Activated T-helper 2 cell treated with anti-CD3 and anti-CD28 coated beads, Interferon-gamma antibody, Interleukin-2, Interleukin-4, amounts not matched to agents 10 μg/mL and 5 μg/mL and 100 μg/mL, durations not matched to agents 14 hours and 24 hours and 36 hours (primary cell): Measurements from ENCODE around the gene SPHKAP. TPM values are rescaled to one million over a fixed set of nuclear protein-coding genes. Genes with fewer than 3 reads are reported as not detected.
"Not testable (repeated sequence)": the region's sequence is repeated elsewhere in the genome, so short reads cannot be mapped to it uniquely, and the experiment has no call there.

Experiments
- DNase-seq: peaks from one replicate; pipeline ENCODE4 v3.0.0; 2021; ENCODE audit warnings: low spot score
- H3K27ac Mint-ChIP-seq: one replicate; pipeline ENCODE4 v1.8.0; 2021; ENCODE audit warnings: mixed read lengths
- H3K27me3 Mint-ChIP-seq: one replicate; pipeline ENCODE4 v1.8.0; 2021; ENCODE audit warnings: low read depth, mixed read lengths
- H3K36me3 Mint-ChIP-seq: one replicate; pipeline ENCODE4 v1.8.0; 2021; ENCODE audit warnings: low read depth, mixed read lengths
- H3K4me1 Mint-ChIP-seq: one replicate; pipeline ENCODE4 v1.8.0; 2021; ENCODE audit warnings: low read depth, mixed read lengths
- H3K4me3 Mint-ChIP-seq: one replicate; pipeline ENCODE4 v1.8.0; 2021; ENCODE audit warnings: low read depth, mild to moderate bottlenecking, moderate library complexity, mixed read lengths
- H3K9me3 Mint-ChIP-seq: one replicate; pipeline ENCODE4 v1.8.0; 2021; ENCODE audit warnings: mixed read lengths
- intact Hi-C: fragments of 100-400 bp; cut with micrococcal nuclease; formaldehyde crosslinking; loops from one replicate; pipeline ENCODE4 v1.15.1; 2023
- total RNA-seq: library from RNA; stranded (reverse); gene quantifications from 2 replicates; pipeline ENCODE4 v1.2.3, GENCODE V29; 2022

The SPHKAP gene
- total RNA-seq, 1 donor from 2014 or later = not detected

DNA sequence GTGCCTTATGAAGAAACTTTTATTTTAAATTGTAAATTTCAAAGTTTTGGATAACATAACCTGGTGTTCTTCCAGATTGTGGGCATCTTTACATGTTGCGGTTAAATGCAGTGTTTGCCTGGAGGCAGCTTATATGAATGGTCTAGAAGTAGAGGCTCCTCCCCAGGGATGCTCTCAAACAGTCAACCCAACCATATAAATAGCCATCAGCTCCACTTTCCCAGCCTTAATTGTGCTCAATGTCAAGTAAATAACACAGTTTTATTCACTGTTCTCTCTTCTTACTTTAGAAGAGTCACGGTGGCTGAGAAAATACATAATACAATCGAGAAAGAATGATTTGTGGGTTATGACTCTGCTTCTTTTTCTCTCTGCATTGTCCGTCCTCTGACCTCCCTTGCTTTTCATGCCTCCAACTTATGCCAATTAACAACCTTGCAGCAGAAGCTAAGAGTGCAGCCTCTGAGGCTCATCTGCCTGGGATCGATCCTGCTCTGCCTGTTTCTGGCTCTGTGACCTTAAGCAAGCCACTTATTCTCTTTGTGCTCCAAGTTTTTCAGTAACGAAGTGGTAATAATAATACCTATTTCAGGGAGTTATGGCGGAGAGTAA is 209.8 kb downstream of the SPHKAP start:
- H3K9me3 Mint-ChIP-seq = no peaks in the 10 kb centered on the region
- H3K4me3 Mint-ChIP-seq = no peak overlapping the region
- H3K27ac Mint-ChIP-seq = no peak overlapping the region
- intact Hi-C loops = no loop called here
- no peaks in the 10 kb centered on the region for H3K36me3 Mint-ChIP-seq
- H3K27me3 Mint-ChIP-seq = no peaks in the 10 kb centered on the region
- DNase-seq = no peak
- H3K4me1 Mint-ChIP-seq = no peaks in the 10 kb centered on the region

DNA sequence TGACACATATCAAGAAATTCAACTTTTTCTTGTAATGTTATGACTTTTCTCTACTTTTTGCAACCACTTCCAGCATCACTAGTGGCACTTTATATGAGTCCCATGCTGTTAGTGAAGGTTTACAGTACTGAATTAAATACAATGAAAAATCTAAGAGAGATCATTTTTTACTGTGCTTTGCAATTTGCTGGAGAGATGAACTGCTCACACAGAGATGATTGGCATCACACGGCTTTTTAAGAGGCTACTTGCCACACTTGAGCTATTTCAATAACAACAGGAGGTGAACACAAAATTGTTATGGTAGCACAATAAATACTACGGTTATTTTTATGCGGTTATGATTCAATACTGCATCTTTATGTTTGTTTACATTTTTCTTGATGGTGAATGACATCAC is 221.2 kb downstream of the SPHKAP start:
- peaks cover 3% of the 10 kb centered on the region for H3K9me3 Mint-ChIP-seq
- DNase-seq = no peak
- intact Hi-C loops = no loop called here
- H3K4me3 Mint-ChIP-seq = no peak overlapping the region
- H3K4me1 Mint-ChIP-seq = no peaks in the 10 kb centered on the region
- no peak overlapping the region for H3K27ac Mint-ChIP-seq
- no peaks in the 10 kb centered on the region for H3K36me3 Mint-ChIP-seq
- H3K27me3 Mint-ChIP-seq = no peaks in the 10 kb centered on the region

DNA sequence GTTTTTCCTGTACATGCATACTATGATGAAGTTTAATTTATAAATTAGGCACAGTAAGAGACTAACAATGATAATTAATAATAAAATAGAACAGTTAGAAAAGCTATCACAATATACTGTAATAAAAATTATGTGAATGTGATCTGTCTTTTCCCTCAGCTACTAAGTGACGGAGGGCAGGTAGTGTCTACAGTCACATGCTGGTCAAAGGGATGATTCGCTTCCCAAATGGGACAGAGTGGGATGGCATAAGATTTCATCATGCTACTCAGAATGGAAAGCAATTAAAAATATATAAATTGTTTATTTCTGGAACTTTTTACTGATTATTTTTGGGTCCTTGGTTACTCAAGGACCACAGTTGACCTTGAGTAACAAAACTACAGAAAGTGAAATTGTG is 238.5 kb downstream of the SPHKAP start:
- Mint-ChIP-seq H3K36me3 (no peaks in the 10 kb centered on the region), H3K27ac (no peak overlapping the region)
- intact Hi-C loops = no loop called here

DNA sequence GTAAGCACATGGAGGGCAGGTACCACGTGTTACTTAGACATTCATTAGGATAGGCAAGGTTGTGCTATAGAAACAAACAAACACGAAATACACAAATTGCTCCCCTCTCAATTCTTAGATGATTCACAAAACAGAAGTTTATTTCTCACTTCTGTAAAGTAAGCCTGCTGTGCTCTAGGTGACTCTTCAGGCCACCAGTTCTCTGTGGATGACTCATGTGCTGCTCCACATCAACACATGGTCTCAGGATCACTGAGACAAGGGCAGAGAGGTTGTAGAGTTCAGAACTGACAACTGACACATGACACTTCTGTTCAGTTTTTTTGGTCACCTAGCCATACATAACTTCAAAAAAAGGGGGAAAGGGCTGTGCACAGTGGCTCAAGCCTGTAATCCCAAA is 239.5 kb downstream of the SPHKAP start:
- H3K4me3 Mint-ChIP-seq = no peak overlapping the region
- DNase-seq = no peak
- H3K27ac Mint-ChIP-seq = no peak overlapping the region
- H3K9me3 Mint-ChIP-seq = no peaks in the 10 kb centered on the region
- H3K4me1 Mint-ChIP-seq = no peaks in the 10 kb centered on the region
- no peaks in the 10 kb centered on the region for H3K36me3 Mint-ChIP-seq
- intact Hi-C loops = no loop called here
- H3K27me3 Mint-ChIP-seq = no peaks in the 10 kb centered on the region

More for the DNA sequence above, 238.5 kb downstream of the SPHKAP start:
- Mint-ChIP-seq H3K27me3 (no peaks in the 10 kb centered on the region), H3K9me3 (no peaks in the 10 kb centered on the region), H3K4me3 (no peak overlapping the region), H3K4me1 (no peaks in the 10 kb centered on the region)
- no peak for DNase-seq

DNA sequence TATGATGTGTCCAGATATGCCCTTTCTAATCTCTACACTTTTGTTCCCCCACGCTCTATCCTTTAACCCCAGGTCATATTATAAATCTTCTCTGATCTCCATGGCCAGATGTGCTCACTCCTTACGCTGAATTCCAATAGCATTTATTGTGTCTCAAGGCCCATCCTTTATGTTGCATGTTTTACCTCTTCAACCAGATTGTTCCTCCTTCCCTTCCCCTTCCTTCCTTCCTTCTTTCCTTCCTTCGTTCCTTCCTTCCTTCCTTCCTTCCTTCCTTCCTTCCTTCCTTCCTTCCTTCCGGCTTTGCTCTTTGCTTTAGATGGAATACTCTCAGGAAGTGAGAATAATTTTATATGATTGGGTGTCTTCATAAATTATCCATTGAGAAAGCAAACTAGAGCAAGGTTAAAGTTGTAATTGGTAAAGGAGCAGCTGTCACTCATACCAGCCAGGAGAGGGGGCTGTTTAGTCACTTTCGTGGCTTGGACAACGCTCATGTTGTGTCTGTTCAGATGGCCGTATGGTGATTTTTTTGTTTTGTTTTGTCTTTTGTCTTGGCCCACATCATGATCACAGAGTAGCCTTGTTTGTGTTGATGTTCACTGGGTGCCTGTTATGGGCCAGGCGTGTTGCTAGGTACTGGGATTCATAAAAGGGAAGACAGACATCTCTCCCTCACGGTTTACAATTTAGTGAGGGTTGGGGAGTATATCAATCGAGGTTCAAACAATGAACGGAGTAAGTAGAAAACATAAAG is 242.0 kb downstream of the SPHKAP start:
- intact Hi-C loops = loop anchor here (5.0 kb wide), 1 partner anchor 1333 kb away; the partner anchor contains the start of gene PID1
- no peak overlapping the region for H3K27ac Mint-ChIP-seq
- H3K4me3 Mint-ChIP-seq = no peak overlapping the region
- no peaks in the 10 kb centered on the region for H3K4me1 Mint-ChIP-seq
- no peaks in the 10 kb centered on the region for H3K9me3 Mint-ChIP-seq
- no peaks in the 10 kb centered on the region for H3K27me3 Mint-ChIP-seq
- no peak for DNase-seq
- H3K36me3 Mint-ChIP-seq = no peaks in the 10 kb centered on the region

DNA sequence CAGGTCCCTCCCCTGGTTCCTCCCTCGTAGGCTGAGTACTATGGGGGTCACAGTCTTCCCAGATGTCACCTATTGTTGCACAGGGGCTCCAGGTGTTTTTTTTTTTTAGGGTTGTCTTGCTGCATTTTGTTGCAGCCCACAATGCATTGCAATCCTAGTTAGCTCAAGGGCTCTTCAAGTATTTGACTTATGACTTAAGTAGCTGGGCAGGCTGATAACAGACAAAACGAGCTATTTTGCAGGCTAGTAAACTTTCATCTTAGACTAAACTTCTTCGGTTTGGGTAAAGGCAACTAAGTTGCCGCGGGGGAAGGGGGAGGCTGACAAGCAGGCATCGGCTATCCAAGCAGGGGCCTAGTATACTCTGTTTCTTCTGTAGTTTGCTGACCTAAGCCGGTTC is 245.2 kb downstream of the SPHKAP start:
- intact Hi-C loops = loop anchor here (5.0 kb wide), 1 partner anchor 1336 kb away; the partner anchor contains the start of gene PID1

DNA sequence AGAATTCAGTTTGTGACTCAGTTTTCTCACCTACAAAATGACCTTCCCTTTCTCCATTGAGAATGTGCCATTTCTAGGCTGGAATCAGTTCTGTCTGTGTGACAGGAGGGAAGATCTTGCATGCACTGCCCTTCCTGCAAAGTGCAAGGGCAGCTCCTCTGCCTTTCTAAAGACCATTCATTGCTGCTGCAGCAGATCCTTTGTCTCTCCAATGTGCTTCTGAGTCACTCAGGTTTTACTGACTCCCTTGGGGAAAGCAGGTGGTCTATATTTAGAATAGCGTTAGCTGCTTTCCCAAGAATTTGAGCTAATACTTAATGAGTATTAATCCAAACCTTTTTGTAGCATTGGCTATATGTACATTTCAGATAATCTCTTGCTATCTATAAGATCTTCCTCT is 247.6 kb downstream of the SPHKAP start:
- Mint-ChIP-seq H3K9me3 (no peaks in the 10 kb centered on the region), H3K4me3 (no peak overlapping the region), H3K4me1 (no peaks in the 10 kb centered on the region), H3K36me3 (no peaks in the 10 kb centered on the region), H3K27me3 (no peaks in the 10 kb centered on the region), H3K27ac (no peak overlapping the region)
- intact Hi-C loops = no loop called here
- DNase-seq = no peak

More for the DNA sequence above, 245.2 kb downstream of the SPHKAP start:
- DNase-seq, H3K36me3 Mint-ChIP-seq, H3K9me3 Mint-ChIP-seq, H3K27ac Mint-ChIP-seq, H3K4me3 Mint-ChIP-seq, H3K27me3 Mint-ChIP-seq, H3K4me1 Mint-ChIP-seq: not testable (repeated sequence)

DNA sequence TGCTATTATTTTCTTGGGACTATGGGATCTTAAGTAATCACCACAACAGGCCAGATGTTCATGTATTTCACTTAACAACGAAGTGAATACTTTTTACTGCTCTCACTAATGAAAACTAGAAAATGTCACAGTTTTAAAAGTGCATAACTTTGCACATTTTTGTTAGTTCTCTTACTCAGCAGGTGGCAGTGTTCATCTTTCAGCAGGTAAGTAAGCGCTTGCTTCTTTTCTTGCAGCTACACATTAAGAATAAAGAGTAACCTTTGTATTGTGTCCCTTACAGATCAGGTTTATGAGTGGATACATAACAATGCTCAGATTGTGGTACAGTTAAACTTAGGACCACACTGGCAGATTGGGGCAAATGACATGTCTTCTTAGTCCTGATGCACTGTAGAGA is 249.1 kb downstream of the SPHKAP start:
- Mint-ChIP-seq H3K27me3 (no peaks in the 10 kb centered on the region), H3K4me3 (no peak overlapping the region), H3K36me3 (no peaks in the 10 kb centered on the region), H3K9me3 (no peaks in the 10 kb centered on the region), H3K4me1 (no peaks in the 10 kb centered on the region), H3K27ac (no peak overlapping the region)
- intact Hi-C loops = no loop called here
- no peak for DNase-seq

DNA sequence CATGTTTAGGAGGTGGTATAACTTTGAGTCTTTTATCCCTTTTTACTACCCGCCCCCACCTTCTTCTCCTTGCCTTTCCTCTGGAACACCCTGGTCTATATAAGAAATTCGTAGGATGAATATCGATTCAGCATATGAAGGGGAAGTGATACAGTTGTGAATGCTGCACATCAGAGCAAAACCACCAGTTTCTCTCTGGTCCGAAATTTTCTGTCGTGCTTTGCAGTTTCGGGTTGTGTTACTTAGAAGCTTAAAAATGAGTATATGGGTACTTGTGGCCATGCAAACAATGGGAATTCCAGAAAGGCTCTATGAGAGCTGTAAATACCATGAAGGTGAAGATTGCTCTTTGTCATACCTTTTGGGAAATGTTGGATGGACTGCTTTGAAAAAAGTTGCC is 249.5 kb downstream of the SPHKAP start:
- no peaks in the 10 kb centered on the region for H3K36me3 Mint-ChIP-seq
- no peak for DNase-seq
- H3K4me1 Mint-ChIP-seq = no peaks in the 10 kb centered on the region
- no peaks in the 10 kb centered on the region for H3K9me3 Mint-ChIP-seq
- no peak overlapping the region for H3K27ac Mint-ChIP-seq
- H3K4me3 Mint-ChIP-seq = no peak overlapping the region
- no peaks in the 10 kb centered on the region for H3K27me3 Mint-ChIP-seq
- intact Hi-C loops = no loop called here
